ENCODE results near the gene EMSY.
A peak's percentile ranks its signal among the peaks of the same experiment; 100 is the strongest.

The EMSY gene

DNA sequence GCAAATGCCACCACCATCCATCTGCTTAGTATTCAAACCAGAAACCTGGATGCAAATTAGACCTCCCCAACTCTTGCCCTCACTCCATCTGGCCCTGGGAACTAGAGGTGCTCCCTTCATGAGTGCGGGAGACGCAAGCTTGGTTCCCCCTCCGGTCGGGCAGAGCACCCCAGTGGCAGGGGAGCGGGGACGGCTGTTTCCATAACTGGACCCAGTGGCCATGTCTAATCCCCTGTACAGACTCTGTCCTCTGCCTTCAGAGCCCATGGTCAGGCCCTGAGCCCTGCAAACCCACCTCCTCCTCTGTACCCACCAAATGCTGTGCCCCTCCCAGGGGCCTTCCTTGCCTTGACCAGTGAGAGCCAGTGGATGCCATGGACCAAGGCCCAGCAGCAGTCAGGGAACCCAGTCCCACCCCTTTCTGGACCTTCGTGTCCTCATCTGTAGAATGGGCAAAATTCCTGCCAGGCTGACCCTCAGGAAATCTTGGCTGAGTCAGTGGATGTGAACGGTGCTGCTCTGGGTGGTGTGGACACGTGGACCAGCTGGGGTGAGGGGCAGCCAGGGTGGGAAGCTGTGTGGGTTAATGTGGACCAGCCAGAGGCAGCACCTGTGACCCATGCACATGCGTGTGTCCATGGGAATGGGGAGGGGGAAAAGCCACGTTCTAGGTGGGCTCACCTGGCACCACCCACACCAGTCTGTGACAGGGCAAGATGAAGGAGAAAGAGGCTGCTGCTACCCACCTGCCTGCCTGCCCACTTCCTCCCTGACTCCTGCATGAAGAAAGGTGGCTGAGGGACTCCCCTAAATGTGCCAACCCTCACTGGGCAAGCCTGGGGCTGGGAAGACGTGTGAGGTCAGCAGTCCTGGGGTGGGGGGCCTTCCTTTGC, 153.0 kb downstream of the EMSY start:
- no peak for DNase-seq

DNA sequence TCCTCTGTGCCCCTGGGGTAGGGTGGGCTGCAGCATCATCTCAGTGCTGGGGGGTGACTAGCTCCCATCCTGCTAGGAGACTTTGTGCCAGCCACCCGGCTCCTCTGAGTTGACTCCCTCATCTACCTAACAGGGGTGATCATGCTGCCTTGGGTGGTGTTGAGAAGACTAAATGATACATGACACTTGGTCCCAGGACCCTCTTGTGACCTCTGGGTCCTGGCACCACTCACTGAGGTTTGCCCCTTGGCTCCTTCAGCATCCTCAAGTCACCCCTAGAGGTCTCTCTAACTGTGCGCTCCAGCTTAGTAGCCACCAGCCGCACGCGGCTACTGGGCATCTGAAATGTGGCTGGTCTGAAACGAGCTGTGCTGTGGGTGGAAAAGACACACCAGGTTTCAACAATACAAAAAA, 153.6 kb downstream of the EMSY start:
- peak; percentile 12 for DNase-seq

DNA sequence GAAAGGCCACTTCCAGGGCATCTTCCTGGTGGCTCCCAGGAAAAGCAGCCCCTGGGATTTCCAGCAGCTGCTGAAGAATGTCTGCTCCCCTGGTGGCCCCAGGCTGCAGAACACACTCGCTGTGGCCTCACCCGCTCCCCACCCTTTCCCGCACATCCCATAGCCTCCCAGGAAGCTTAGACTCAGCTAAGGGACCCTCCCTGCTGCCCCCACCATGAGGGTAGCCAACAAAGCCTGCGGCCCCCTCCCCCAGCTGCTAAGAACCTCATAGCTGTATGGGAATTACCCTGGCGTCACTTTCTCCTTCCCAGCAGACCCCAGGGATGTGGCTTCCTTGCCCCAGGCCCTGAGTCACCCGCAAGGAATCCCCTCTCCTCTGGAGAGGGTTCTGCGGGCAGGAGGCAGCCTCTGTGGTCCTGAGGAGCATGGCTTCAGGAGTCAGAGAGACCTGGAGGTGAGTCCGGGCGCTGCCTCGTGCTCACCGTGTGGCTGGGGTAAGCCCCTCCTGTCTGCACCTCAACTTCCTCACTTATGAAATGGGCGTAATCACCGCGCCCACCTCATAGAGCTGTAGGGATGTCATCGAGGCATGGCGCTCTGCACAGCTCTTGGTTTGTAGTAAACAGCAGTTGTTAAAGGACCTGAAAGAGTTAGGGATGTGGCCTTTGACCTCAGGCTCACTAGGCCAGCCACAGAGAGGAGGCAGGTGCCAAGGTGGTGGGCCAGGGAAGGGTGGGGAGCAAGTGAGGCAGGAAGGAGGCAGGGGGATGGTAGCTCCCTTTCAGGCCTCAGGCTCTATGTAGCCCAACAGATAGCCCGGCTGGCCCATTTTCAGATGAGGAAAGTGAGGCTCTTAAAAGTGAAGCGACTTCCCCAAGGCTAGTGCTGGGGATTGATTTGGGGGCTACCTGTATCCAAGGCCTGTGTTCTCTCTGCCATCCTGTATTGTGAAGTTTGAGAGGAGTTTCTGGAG, 154.5 kb downstream of the EMSY start:
- no peak for DNase-seq

DNA sequence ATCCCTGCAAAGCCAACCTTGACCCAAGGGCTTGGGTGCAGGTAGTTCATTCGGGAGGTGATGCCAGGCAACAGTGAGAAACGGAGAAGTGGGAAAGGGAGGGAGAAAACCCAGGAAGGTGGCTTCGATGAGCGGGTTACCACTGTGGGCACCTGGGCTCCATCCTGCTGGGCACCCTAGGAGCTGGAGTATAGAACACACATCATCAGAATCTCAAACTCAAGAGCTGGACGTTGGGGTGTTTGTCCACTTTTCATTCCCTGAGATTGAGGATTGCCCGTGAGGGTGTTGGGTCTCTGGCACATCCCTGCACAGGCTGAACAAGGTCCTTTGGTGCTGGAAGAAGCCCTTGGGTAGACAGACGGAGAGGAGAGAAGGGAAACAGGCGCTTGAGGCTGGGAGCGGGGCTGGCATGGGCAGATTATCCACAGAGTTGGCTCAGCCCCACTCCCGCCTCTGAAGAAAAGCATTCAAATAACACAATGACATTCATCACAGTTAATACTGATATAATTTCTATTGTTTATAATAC, 155.4 kb downstream of the EMSY start:
- DNase-seq = no peak

DNA sequence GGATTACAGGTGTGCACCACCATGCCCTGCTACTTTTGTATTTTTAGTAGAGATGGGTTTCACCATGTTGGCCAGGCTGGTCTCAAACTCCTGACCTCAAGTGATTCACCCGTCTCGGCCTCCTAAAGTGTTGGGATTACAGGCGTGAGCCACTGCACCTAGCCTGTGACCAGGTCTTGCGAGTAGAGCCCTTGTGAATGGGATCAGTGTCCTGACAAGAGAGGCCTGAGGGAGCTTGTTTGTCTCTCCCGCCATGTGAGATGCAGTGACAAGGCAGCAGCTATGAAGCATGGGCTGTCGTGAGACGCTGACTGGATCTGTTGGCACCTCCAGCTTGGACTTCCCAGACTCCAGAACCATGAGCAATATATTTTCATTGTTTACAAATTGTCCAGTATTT, 156.5 kb downstream of the EMSY start:
- no peak for DNase-seq

DNA sequence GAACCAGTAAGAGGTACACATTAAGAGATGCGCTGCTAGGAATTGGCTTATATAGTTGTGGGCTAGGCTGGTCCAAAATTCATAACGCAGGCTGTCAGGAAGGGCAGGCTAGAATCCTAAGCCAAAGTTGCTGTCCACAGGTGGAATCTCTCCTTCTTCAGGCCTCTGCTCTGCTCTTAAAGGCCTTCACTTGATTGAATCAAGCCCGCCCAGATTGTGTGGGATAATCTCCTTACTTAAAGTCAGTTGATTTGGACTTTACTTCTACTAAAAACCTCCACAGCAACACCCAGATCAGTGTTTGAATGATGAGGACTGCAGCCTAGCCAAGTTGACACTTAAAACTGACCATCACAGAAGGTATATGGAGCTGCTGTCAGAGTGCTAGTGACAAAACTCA, 156.9 kb downstream of the EMSY start:
- no peak for DNase-seq

DNA sequence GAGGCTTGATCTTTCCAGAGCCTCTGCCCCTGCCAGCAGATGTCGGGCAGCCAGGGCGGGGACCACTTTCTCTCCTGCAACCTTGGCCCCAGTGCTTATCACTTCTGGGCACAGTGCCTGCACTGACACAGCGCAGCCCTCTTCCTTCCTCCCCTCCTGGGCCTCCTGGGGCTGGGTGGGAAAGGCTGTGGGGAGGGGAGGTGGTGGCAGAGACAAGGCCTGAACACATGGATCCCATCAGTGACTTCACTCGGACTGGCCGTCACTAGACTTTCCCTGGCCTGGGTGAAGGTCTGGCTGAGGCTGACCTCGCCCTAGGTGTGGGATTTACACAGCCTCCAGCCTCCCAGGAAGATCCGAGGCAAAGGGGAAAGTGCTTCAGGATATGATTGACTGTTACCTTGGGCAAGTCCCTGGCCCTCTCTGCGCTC, 157.6 kb downstream of the EMSY start:
- no peak for DNase-seq

Data from CD4-positive, alpha-beta T cell treated with Interleukin-10 for 1 hour (primary cell).